ENCODE measurements around the gene ATP4A. TPM values are rescaled to one million over a fixed set of nuclear protein-coding genes. Genes with fewer than 3 reads are reported as not detected.
"Not testable (repeated sequence)": the region's sequence is repeated elsewhere in the genome, so short reads cannot be mapped to it uniquely, and the experiment has no call there.

The ATP4A gene
- total RNA-seq, 2 experiments from 2014 or later, result not detected

- H3K27ac Mint-ChIP-seq; POLR2A ChIA-PET; CTCF ChIA-PET; H3K36me3 Mint-ChIP-seq (ENCODE audit: low read depth); intact Hi-C loops (cut with DNase I, micrococcal nuclease); DNase-seq; H3K27me3 Mint-ChIP-seq; ATAC-seq; H3K4me3 Mint-ChIP-seq; H3K9me3 Mint-ChIP-seq (ENCODE audit: low read depth); H3K4me1 Mint-ChIP-seq: not testable (repeated sequence)
These were observed 31.6 kb upstream of the ATP4A start for GRCh38 chr19:35595026-35595425.

GRCh38 chr19:35592226-35592625 is 28.8 kb upstream of the ATP4A start:
- Mint-ChIP-seq H3K27ac (no peak overlapping the region), H3K4me1 (peaks cover 4% of the 10 kb centered on the region), H3K4me3 (no peak overlapping the region), H3K27me3 (peaks cover 4% of the 10 kb centered on the region), H3K36me3 (ENCODE audit: low read depth) (no peaks in the 10 kb centered on the region), H3K9me3 (ENCODE audit: low read depth) (no peaks in the 10 kb centered on the region)
- ATAC-seq (no peak), DNase-seq (peak; percentile 49)
- POLR2A ChIA-PET, result no interaction called here
- intact Hi-C loops (cut with DNase I, micrococcal nuclease), result loop anchor here (1.0 to 5.0 kb wide), 3 partner anchors 43 to 240 kb away; no protein-coding TSS in a partner anchor
- CTCF ChIA-PET, result interaction anchor here (0.6 to 3.7 kb wide), 15 partner anchors 8 to 240 kb away, joined by 3 to 20 read pairs (median 3); partner anchors contain the start of gene COX6B1

- no peaks in the 10 kb centered on the region for H3K4me1 Mint-ChIP-seq
- peaks cover 8% of the 10 kb centered on the region for H3K27me3 Mint-ChIP-seq
- DNase-seq (no peak), ATAC-seq (no peak)
- ChIA-PET POLR2A (no interaction called here), CTCF (interaction anchor here (0.7 to 3.7 kb wide), 4 partner anchors 12 to 81 kb away, joined by 3 to 20 read pairs (median 10); no protein-coding TSS in a partner anchor)
- H3K4me3 Mint-ChIP-seq, result no peak overlapping the region
- intact Hi-C loops (cut with DNase I, micrococcal nuclease), result loop anchor here in 1 of 2 experiments (5.0 kb wide), 1 partner anchor 239 kb away; no protein-coding TSS in a partner anchor
- H3K36me3 Mint-ChIP-seq (ENCODE audit: low read depth), result no peaks in the 10 kb centered on the region
- no peak overlapping the region for H3K27ac Mint-ChIP-seq
- no peaks in the 10 kb centered on the region for H3K9me3 Mint-ChIP-seq (ENCODE audit: low read depth)
These were observed 27.4 kb upstream of the ATP4A start for GRCh38 chr19:35590875-35591274.

GRCh38 chr19:35587321-35587720 is 23.9 kb upstream of the ATP4A start:
- H3K36me3 Mint-ChIP-seq (ENCODE audit: low read depth), result no peaks in the 10 kb centered on the region
- peaks cover 14% of the 10 kb centered on the region for H3K27me3 Mint-ChIP-seq
- POLR2A ChIA-PET, result no interaction called here
- no peak overlapping the region for H3K27ac Mint-ChIP-seq
- CTCF ChIA-PET, result interaction anchor here (0.5 to 1.1 kb wide), 4 partner anchors 12 to 229 kb away, joined by 3 to 5 read pairs (median 3); no protein-coding TSS in a partner anchor
- no peaks in the 10 kb centered on the region for H3K9me3 Mint-ChIP-seq (ENCODE audit: low read depth)
- H3K4me3 Mint-ChIP-seq, result no peak overlapping the region
- ATAC-seq (no peak), DNase-seq (no peak)
- intact Hi-C loops (cut with DNase I, micrococcal nuclease), result no loop called here
- no peaks in the 10 kb centered on the region for H3K4me1 Mint-ChIP-seq

- H3K36me3 Mint-ChIP-seq (ENCODE audit: low read depth), result no peaks in the 10 kb centered on the region
- DNase-seq (peak; percentile 51), ATAC-seq (peak; percentile 69)
- POLR2A ChIA-PET, result no interaction called here
- H3K9me3 Mint-ChIP-seq (ENCODE audit: low read depth), result no peaks in the 10 kb centered on the region
- CTCF ChIA-PET, result interaction anchor here (0.6 to 1.4 kb wide), 2 partner anchors 75 to 299 kb away, joined by 3 to 4 read pairs; no protein-coding TSS in a partner anchor
- H3K27me3 Mint-ChIP-seq, result peaks cover 13% of the 10 kb centered on the region
- no peaks in the 10 kb centered on the region for H3K4me1 Mint-ChIP-seq
- intact Hi-C loops (cut with DNase I, micrococcal nuclease), result no loop called here
- no peak within 1 kb of the TSS for H3K4me3 Mint-ChIP-seq
- no peak within 1 kb of the TSS for H3K27ac Mint-ChIP-seq
These were observed 22.4 kb upstream of the ATP4A start, which contains the start of gene PMIS2 for GRCh38 chr19:35585848-35586247. PMIS2 (plus strand) TSS chr19:35586173; CDS start chr19:35586260, 87 bp downstream.

- ChIA-PET POLR2A (interaction anchor here (0.6 kb wide), 1 partner anchor 180 kb away, joined by 5 read pairs; no protein-coding TSS in a partner anchor), CTCF (no interaction called here)
- H3K4me3 Mint-ChIP-seq, result no peak overlapping the region
- no peaks in the 10 kb centered on the region for H3K4me1 Mint-ChIP-seq
- ATAC-seq (no peak), DNase-seq (no peak)
- no peaks in the 10 kb centered on the region for H3K9me3 Mint-ChIP-seq (ENCODE audit: low read depth)
- peaks cover 14% of the 10 kb centered on the region for H3K27me3 Mint-ChIP-seq
- H3K36me3 Mint-ChIP-seq (ENCODE audit: low read depth), result no peaks in the 10 kb centered on the region
- intact Hi-C loops (cut with DNase I, micrococcal nuclease), result no loop called here
- no peak overlapping the region for H3K27ac Mint-ChIP-seq
These were observed 19.3 kb upstream of the ATP4A start for GRCh38 chr19:35582760-35583159.

GRCh38 chr19:35578707-35579106 is 15.2 kb upstream of the ATP4A start:
- POLR2A ChIA-PET, result no interaction called here
- DNase-seq (no peak), ATAC-seq (no peak)
- CTCF ChIA-PET, result interaction anchor here (0.8 to 1.3 kb wide), 2 partner anchors 13 to 31 kb away, joined by 3 read pairs; no protein-coding TSS in a partner anchor
- H3K4me3 Mint-ChIP-seq, result no peak overlapping the region
- intact Hi-C loops (cut with DNase I, micrococcal nuclease), result no loop called here
- H3K4me1 Mint-ChIP-seq, result no peaks in the 10 kb centered on the region
- peaks cover 18% of the 10 kb centered on the region for H3K36me3 Mint-ChIP-seq (ENCODE audit: low read depth)
- no peak overlapping the region for H3K27ac Mint-ChIP-seq
- H3K9me3 Mint-ChIP-seq (ENCODE audit: low read depth), result peaks cover 18% of the 10 kb centered on the region
- peaks cover 5% of the 10 kb centered on the region for H3K27me3 Mint-ChIP-seq

- H3K9me3 Mint-ChIP-seq (ENCODE audit: low read depth), result peaks cover 18% of the 10 kb centered on the region
- ATAC-seq, result no peak
These were observed 14.5 kb upstream of the ATP4A start for GRCh38 chr19:35577918-35578317.

GRCh38 chr19:35571406-35571965 is 8.0 kb upstream of the ATP4A start:
- Mint-ChIP-seq H3K27me3 (peaks cover 20% of the 10 kb centered on the region), H3K27ac (no peak overlapping the region), H3K9me3 (ENCODE audit: low read depth) (peaks cover 11% of the 10 kb centered on the region), H3K4me1 (no peaks in the 10 kb centered on the region), H3K36me3 (ENCODE audit: low read depth) (peaks cover 13% of the 10 kb centered on the region), H3K4me3 (no peak overlapping the region)
- ChIA-PET POLR2A (no interaction called here), CTCF (no interaction called here)
- ATAC-seq (peak; percentile 55), DNase-seq (no peak)
- intact Hi-C loops (cut with DNase I, micrococcal nuclease), result no loop called here

More at GRCh38 chr19:35577918-35578317, 14.5 kb upstream of the ATP4A start:
- H3K36me3 Mint-ChIP-seq (ENCODE audit: low read depth), result peaks cover 18% of the 10 kb centered on the region
- no peaks in the 10 kb centered on the region for H3K4me1 Mint-ChIP-seq
- H3K4me3 Mint-ChIP-seq, result no peak overlapping the region
- ChIA-PET POLR2A (no interaction called here), CTCF (interaction anchor here (1.3 kb wide), 1 partner anchor 13 kb away, joined by 3 read pairs; no protein-coding TSS in a partner anchor)
- H3K27me3 Mint-ChIP-seq, result peaks cover 2% of the 10 kb centered on the region
- no peak for DNase-seq
- intact Hi-C loops (cut with DNase I, micrococcal nuclease), result no loop called here
- H3K27ac Mint-ChIP-seq, result no peak overlapping the region

- Mint-ChIP-seq H3K9me3 (ENCODE audit: low read depth) (no peaks in the 10 kb centered on the region), H3K27ac (no peak overlapping the region), H3K27me3 (peaks cover 25% of the 10 kb centered on the region), H3K4me3 (no peak overlapping the region), H3K36me3 (ENCODE audit: low read depth) (no peaks in the 10 kb centered on the region), H3K4me1 (no peaks in the 10 kb centered on the region)
- intact Hi-C loops (cut with DNase I, micrococcal nuclease), result no loop called here
- ATAC-seq (no peak), DNase-seq (no peak)
- POLR2A ChIA-PET, result no interaction called here
- CTCF ChIA-PET, result no interaction called here
These were observed 5.9 kb upstream of the ATP4A start for GRCh38 chr19:35569281-35569781.

GRCh38 chr19:35566738-35567137 is 3.3 kb upstream of the ATP4A start:
- H3K27me3 Mint-ChIP-seq, result peaks cover 35% of the 10 kb centered on the region
- no peaks in the 10 kb centered on the region for H3K36me3 Mint-ChIP-seq (ENCODE audit: low read depth)
- ChIA-PET POLR2A (no interaction called here), CTCF (no interaction called here)
- intact Hi-C loops (cut with DNase I, micrococcal nuclease), result no loop called here
- no peak overlapping the region for H3K4me3 Mint-ChIP-seq
- DNase-seq, result no peak
- no peaks in the 10 kb centered on the region for H3K9me3 Mint-ChIP-seq (ENCODE audit: low read depth)
- no peaks in the 10 kb centered on the region for H3K4me1 Mint-ChIP-seq
- no peak for ATAC-seq
- no peak overlapping the region for H3K27ac Mint-ChIP-seq

Data from activated CD4-positive, alpha-beta T cell treated with anti-CD3 and anti-CD28 coated beads for 36 hours (primary cell).